ENCODE results near the gene MESP2. TPM values are rescaled to one million over a fixed set of nuclear protein-coding genes. Genes with fewer than 3 reads are reported as not detected.

The MESP2 gene
- total and polyA plus RNA-seq, 2 of the 13 experiments (the other 11 are each of a cell fraction or from before 2014, with no cell fraction given) = not detected

DNA sequence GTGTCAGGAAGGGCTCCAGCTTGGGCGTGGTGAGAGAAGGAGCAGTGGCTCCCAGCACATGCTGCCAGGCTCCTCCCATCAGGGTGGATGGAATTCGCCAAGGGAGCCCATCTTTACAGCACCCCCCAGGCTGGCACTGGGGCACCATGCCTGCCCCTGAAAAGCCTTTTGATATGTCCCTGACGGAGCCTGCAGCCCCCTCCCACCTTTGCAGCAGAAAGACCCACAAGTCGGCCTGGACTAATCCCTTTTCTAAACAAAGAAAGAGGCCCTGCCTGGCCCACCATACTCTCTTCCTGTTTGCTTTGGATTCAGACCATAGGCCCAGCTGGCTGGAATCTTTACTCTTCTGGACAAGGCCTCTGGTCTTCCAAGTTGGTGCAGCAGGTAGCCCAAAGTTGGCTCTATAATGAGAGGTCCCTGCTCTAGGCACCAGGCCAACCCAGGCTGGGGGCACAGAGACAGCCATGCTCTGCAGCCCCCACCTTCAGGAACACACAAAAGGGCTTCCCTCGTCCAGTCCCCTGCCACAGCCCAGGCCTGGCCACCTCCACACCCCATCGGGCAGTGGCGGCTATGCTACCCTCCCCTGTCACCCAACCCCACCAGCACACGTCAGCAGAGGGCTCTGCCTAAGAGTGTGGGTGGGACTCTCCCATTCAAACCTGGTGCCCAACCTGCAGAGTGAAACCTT is 33.1 kb downstream of the MESP2 start:
- ATAC-seq = peak; percentile 36
- no TSS peak for BruUV-seq (replicated peaks)
- CTCF ChIA-PET (ENCODE audit: low intra/inter-chr PET ratio, low total read pairs) = no interaction called here
- Histone ChIP-seq H3K79me2 (ENCODE audit: insufficient read depth, low read length) (peaks cover 40% of the 10 kb centered on the region), H3K27ac (ENCODE audit: extremely low read length, insufficient read depth, low read length) (peak overlapping the region; percentile 86), H3K9me3 (ENCODE audit: low read length) (no peaks in the 10 kb centered on the region), H3K9ac (ENCODE audit: insufficient read depth, low read depth, low read length) (peak overlapping the region; percentile 48), H4K20me1 (ENCODE audit: insufficient read depth, low read length) (no peaks in the 10 kb centered on the region; the same call in 1 of the 2 replicates), H3K4me3 (replicated peaks in 1 of 3; ENCODE audit: insufficient read depth in 1 of 3, low read depth in 2 of 3, low read length in 3 of 3) (peak overlapping the region in 1 of 3 experiments; percentile 56; a peak in 2 of 6 replicates), H3K27me3 (ENCODE audit: control insufficient read depth in 1 of 2, insufficient read depth in 2 of 2, low read length in 2 of 2) (no peaks in the 10 kb centered on the region), H2AFZ (ENCODE audit: low read length) (no peak overlapping the region), H3K4me2 (ENCODE audit: low read depth, low read length) (peak overlapping the region; percentile 70), H3K4me1 (ENCODE audit: insufficient read depth, low read length) (peaks cover 94% of the 10 kb centered on the region), H3K36me3 (replicated peaks in 1 of 2; ENCODE audit: control insufficient read depth in 1 of 2, insufficient read depth in 2 of 2, low read length in 2 of 2) (peaks cover 8 to 22% of the 10 kb centered on the region in 2 experiments)
- POLR2A ChIA-PET = no interaction called here
- FAIRE-seq = peak; percentile 81
- peak; percentile 88 for DNase-seq (ENCODE audit: low spot score)
- intact Hi-C loops (cut with micrococcal nuclease; ENCODE audit: unreplicated experiment) (loop anchor here (1.0 to 5.0 kb wide), 2 partner anchors 68 to 119 kb away; partner anchors contain the start of genes PEX11A and WDR93), in situ Hi-C loops (cut with HindIII; ENCODE audit: extremely low pct_ligation_motif_present, low pct_unique_long_range_greater_than_20kb) (no loop called here)
- WGBS (ENCODE audit: low lambda C conversion rate) = 11% methylated on average over 5 of the region's 8 CpGs
- TF ChIP-seq PHF20 (CRISPR knock-in tag; IDR thresholded peaks at IDR 0.05) (no peak; the same call in 1 of the 2 replicates), ZIK1 (CRISPR knock-in tag; IDR thresholded peaks at IDR 0.05; ENCODE audit: borderline replicate concordance, low read depth) (no peak), ZNF101 (CRISPR knock-in tag; IDR thresholded peaks at IDR 0.05; ENCODE audit: borderline replicate concordance, low read depth) (no peak), ONECUT2 (CRISPR knock-in tag; IDR thresholded peaks at IDR 0.05) (no peak), HNRNPH1 (optimal IDR thresholded peaks at IDR 0.05; ENCODE audit: low read depth, low read length) (no peak), ZNF816 (CRISPR knock-in tag; IDR thresholded peaks at IDR 0.05; ENCODE audit: borderline replicate concordance) (no peak), NFRKB (IDR thresholded peaks at IDR 0.05) (no peak), HDAC1 (CRISPR knock-in tag; IDR thresholded peaks at IDR 0.05) (peak; percentile 86), POLR2AphosphoS5 (IDR thresholded peaks at IDR 0.05; ENCODE audit: low read depth, low read length) (no peak), GATAD2A (CRISPR knock-in tag; IDR thresholded peaks at IDR 0.05) (peak; percentile 90), FOXA3 (CRISPR knock-in tag; IDR thresholded peaks at IDR 0.05) (peak; percentile 90), RFXANK (CRISPR knock-in tag; IDR thresholded peaks at IDR 0.05) (no peak), NAIF1 (CRISPR knock-in tag; IDR thresholded peaks at IDR 0.05; ENCODE audit: borderline replicate concordance) (no peak), RORA (CRISPR knock-in tag; IDR thresholded peaks at IDR 0.05) (no peak), ZNF746 (CRISPR knock-in tag; IDR thresholded peaks at IDR 0.05) (peak; percentile 75; the same call in 1 of the 2 replicates)
- TF ChIP-seq, protein P1, sequence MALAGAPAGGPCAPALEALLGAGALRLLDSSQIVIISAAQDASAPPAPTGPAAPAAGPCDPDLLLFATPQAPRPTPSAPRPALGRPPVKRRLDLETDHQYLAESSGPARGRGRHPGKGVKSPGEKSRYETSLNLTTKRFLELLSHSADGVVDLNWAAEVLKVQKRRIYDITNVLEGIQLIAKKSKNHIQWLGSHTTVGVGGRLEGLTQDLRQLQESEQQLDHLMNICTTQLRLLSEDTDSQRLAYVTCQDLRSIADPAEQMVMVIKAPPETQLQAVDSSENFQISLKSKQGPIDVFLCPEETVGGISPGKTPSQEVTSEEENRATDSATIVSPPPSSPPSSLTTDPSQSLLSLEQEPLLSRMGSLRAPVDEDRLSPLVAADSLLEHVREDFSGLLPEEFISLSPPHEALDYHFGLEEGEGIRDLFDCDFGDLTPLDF (CRISPR knock-in tag; IDR thresholded peaks at IDR 0.05) = no peak
- TF ChIP-seq, protein P2, sequence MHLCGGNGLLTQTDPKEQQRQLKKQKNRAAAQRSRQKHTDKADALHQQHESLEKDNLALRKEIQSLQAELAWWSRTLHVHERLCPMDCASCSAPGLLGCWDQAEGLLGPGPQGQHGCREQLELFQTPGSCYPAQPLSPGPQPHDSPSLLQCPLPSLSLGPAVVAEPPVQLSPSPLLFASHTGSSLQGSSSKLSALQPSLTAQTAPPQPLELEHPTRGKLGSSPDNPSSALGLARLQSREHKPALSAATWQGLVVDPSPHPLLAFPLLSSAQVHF (CRISPR knock-in tag; IDR thresholded peaks at IDR 0.05) = no peak
- TF ChIP-seq, protein P3, sequence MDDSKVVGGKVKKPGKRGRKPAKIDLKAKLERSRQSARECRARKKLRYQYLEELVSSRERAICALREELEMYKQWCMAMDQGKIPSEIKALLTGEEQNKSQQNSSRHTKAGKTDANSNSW (CRISPR knock-in tag; IDR thresholded peaks at IDR 0.05; ENCODE audit: borderline replicate concordance) = no peak
- TF ChIP-seq, protein P4, sequence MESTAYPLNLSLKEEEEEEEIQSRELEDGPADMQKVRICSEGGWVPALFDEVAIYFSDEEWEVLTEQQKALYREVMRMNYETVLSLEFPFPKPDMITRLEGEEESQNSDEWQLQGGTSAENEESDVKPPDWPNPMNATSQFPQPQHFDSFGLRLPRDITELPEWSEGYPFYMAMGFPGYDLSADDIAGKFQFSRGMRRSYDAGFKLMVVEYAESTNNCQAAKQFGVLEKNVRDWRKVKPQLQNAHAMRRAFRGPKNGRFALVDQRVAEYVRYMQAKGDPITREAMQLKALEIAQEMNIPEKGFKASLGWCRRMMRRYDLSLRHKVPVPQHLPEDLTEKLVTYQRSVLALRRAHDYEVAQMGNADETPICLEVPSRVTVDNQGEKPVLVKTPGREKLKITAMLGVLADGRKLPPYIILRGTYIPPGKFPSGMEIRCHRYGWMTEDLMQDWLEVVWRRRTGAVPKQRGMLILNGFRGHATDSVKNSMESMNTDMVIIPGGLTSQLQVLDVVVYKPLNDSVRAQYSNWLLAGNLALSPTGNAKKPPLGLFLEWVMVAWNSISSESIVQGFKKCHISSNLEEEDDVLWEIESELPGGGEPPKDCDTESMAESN (CRISPR knock-in tag; conservative IDR thresholded peaks at IDR 0.05) = peak; percentile 59; the same call in 1 of the 2 replicates
- TF ChIP-seq, protein P5, sequence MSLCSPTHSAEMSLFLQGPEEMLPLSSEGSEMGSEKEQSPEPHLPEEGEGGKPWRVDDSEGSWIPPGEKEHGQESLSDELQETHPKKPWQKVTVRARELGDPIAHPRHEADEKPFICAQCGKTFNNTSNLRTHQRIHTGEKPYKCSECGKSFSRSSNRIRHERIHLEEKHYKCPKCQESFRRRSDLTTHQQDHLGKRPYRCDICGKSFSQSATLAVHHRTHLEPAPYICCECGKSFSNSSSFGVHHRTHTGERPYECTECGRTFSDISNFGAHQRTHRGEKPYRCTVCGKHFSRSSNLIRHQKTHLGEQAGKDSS (CRISPR knock-in tag; IDR thresholded peaks at IDR 0.05; ENCODE audit: borderline replicate concordance, low read depth) = peak; percentile 45; the same call in 1 of the 2 replicates
